OCI-LY1 (cell line): Measurements from ENCODE around the gene TTC36.

Experiments used
- EZH2 ChIP-seq: fragments of 200-600 bp; sonication (generic), shearing (Covaris generic); IDR thresholded peaks from 2 replicates; pipeline ENCODE4 v1.8.0; 2017; ENCODE audit warnings: borderline replicate concordance, mixed run types, mild to moderate bottlenecking, antibody characterized with exemption, low read length, moderate library complexity, mixed read lengths
- TF ChIP-seq, protein P1 (sequence below): fragments of 200-600 bp; sonication (generic), shearing (Covaris generic); IDR thresholded peaks from 2 replicates; pipeline ENCODE4 v1.5.1; 2017; ENCODE audit warnings: mild to moderate bottlenecking, antibody characterized with exemption, low read length, moderate library complexity, mixed read lengths

GRCh38 chr11:118572061-118572980 lies 45.0 kb downstream of the TTC36 start, which contains the start of gene ARCN1:
- TF ChIP-seq, protein P1, sequence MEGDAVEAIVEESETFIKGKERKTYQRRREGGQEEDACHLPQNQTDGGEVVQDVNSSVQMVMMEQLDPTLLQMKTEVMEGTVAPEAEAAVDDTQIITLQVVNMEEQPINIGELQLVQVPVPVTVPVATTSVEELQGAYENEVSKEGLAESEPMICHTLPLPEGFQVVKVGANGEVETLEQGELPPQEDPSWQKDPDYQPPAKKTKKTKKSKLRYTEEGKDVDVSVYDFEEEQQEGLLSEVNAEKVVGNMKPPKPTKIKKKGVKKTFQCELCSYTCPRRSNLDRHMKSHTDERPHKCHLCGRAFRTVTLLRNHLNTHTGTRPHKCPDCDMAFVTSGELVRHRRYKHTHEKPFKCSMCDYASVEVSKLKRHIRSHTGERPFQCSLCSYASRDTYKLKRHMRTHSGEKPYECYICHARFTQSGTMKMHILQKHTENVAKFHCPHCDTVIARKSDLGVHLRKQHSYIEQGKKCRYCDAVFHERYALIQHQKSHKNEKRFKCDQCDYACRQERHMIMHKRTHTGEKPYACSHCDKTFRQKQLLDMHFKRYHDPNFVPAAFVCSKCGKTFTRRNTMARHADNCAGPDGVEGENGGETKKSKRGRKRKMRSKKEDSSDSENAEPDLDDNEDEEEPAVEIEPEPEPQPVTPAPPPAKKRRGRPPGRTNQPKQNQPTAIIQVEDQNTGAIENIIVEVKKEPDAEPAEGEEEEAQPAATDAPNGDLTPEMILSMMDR, result no peak
- TF ChIP-seq EZH2, result no peak
